ENCODE data around the gene POLR1C. TPM values are rescaled to one million over a fixed set of nuclear protein-coding genes. Genes with fewer than 3 reads are reported as not detected.
"Not testable (repeated sequence)": the region's sequence is repeated elsewhere in the genome, so short reads cannot be mapped to it uniquely, and the experiment has no call there.

POLR1C gene
- total RNA-seq, 2 experiments from 2014 or later = 106 to 111 TPM

DNA sequence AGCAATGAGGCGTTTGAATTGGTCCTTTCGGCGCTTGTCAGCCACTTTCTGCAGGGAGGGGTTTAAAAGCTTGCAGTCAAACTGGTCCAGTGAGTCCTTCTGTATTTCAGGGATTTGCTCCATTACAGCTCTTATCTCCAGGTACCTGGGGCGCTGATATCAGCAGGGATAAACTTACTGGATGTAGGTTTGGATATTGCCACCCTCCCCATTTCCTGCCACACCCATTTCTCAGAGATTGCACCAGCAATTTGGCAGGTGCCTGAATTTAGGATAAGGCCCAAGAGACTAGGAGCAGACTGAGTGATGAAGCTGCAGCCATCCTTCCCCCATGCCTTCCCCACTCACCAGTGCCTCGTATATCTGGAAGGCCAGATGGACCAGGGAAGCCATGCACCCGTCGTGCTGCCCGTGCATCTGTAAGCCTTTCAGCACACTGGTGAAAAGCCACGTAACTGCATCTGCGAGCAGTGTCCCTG lies 7.6 kb downstream of the POLR1C start:
- ChIA-PET POLR2A (no interaction called here), CTCF (interaction anchor here (0.7 to 2.0 kb wide), 2 partner anchors 18 to 398 kb away, joined by 3 to 4 read pairs; no protein-coding TSS in a partner anchor)

DNA sequence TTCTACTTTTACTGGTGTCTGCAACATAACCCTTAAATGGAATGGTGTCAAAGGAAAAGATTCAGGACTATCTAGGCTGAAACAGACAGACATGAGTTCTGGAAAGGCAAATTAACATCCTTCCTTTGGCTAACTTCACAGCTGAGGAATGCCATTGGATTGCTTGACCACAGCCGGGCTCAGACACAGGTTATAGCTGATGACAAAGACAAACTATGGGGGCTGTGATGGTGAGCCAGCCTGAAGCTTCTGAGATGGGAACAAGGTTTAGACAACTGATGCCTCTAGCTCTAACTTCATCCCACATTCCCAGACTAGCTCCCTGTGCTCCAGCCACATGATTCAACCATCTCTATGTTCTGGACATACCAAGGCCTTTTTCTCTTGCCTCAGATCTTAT lies 15.3 kb downstream of the POLR1C start:
- POLR2A ChIA-PET = interaction anchor here (0.8 kb wide), 1 partner anchor 11 kb away, joined by 4 read pairs; no protein-coding TSS in a partner anchor
- CTCF ChIA-PET = no interaction called here

GRCh38 chr6:43538986-43539385 lies 22.1 kb downstream of the POLR1C start:
- CTCF ChIA-PET, POLR2A ChIA-PET: not testable (repeated sequence)

DNA sequence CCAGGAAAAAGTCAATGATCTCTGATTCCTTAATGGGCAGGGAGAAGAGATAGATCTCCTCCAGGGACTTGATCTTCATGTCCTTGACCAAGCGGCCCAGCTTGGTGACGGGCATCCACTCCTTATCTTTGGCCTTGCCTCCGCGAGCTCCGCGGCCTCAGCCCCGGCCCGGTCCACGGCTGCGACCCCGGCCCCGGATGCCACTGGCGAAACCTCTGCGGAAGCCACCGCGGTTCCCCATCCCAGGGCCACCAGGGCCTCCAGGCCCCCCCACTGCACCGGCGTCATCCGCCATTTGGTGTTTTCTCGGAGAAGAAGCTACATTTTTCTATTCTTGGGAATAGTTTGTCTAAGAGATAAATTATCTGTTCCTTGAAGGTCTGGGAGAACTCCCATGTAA lies 22.5 kb downstream of the POLR1C start:
- POLR2A ChIA-PET, CTCF ChIA-PET: not testable (repeated sequence)

- CTCF ChIA-PET = interaction anchor here (0.6 kb wide), 1 partner anchor 11 kb away, joined by 3 read pairs; no protein-coding TSS in a partner anchor
- POLR2A ChIA-PET = no interaction called here
Measured at GRCh38 chr6:43540507-43540906, 23.6 kb downstream of the POLR1C start.

DNA sequence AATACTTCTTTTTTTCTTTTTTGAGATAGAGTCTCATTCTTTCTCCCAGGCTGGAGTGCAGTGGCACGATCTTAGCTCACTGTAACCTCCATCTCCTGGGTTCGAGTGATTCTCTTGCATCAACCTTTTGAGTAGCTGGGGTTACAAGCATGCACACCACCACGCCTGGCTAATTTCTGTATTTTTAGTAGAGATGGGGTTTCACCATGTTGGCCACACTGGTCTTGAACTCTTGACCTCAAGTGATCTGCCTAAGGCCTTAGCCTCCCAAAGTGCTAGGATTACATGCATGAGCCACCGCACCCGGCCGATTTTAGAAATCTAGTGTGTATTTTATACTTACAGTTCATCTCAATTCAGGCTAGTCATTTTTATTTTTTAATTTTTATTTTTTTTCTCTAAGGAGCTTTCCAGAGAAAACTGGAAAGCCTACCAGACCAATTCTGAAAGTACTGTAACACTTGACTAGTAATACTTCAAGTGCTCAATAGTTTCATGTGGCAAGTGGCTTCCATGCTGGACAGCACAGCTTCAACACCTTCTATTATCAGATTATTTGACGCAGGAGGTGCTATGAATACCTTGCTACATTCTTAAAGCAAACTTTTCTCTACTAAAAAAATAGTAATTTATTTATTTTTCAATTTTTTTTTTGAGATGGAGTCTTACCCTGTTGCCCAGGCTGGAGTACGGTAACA lies 25.0 kb downstream of the POLR1C start:
- POLR2A ChIA-PET = interaction anchor here (0.6 kb wide), 2 partner anchors 36 to 1347 kb away, joined by 4 to 6 read pairs; partner anchors contain the start of gene GUCA1B
- CTCF ChIA-PET = no interaction called here

GRCh38 chr6:43544461-43544860 lies 27.6 kb downstream of the POLR1C start:
- CTCF ChIA-PET = no interaction called here
- POLR2A ChIA-PET = no interaction called here

DNA sequence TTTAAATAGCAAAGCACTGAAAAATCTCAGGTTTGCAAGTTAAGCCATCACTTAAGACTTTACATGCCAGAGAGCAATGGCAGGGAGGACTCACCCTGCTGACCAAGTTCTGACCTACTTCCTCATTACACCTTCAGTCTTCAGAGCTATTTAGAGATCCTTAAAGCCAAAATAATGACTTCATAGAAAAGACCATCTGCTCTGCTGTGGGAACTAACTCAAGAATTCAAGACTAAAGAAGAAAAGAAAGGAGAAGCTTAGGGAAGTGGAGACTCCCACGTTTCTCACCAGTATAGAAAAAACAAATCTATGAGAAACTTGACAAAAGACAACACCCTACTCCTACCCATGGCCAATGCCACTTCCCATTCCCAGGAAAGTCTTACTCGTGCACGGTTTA lies 30.3 kb downstream of the POLR1C start:
- CTCF ChIA-PET = no interaction called here
- POLR2A ChIA-PET = no interaction called here

DNA sequence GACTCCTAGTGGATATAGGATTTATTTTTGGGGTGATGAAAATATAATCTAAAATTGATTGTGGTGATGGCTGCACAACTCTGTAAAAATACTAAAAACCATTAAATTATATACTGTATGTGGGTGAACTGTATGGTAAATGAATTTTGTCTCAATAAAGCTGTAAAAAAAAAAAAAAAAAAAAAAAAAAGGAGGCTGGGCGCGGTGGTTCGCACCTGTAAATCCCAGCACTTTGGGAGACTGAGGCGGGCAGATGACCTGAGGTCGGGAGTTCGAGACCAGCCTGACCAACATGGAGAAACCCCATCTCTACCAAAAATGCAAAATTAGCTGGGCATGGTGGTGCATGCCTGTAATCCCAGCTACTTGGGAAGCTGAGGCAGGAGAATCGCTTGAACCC lies 40.7 kb downstream of the POLR1C start:
- CTCF ChIA-PET = not testable (repeated sequence)
- POLR2A ChIA-PET = interaction anchor here (0.6 kb wide), 1 partner anchor 206 kb away, joined by 4 read pairs; no protein-coding TSS in a partner anchor

DNA sequence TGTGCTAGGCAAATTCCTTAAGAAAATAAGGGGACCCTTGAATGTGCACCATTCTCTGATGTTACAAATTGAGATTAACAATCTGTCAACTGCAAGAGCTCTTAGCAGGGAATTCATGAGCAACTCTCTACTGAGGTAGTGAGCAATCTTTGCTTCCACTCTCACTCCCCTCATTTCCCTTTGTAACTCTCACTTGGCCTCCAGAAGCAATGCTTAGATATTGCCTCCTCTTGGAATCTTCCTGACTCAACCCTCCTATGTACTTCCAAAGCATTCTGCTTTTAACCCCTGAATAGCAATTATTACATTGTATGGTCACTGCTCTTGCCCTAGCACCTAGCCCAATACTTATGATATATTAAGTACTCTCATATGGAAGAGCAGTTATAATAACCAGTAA lies 42.4 kb downstream of the POLR1C start:
- CTCF ChIA-PET = no interaction called here

DNA sequence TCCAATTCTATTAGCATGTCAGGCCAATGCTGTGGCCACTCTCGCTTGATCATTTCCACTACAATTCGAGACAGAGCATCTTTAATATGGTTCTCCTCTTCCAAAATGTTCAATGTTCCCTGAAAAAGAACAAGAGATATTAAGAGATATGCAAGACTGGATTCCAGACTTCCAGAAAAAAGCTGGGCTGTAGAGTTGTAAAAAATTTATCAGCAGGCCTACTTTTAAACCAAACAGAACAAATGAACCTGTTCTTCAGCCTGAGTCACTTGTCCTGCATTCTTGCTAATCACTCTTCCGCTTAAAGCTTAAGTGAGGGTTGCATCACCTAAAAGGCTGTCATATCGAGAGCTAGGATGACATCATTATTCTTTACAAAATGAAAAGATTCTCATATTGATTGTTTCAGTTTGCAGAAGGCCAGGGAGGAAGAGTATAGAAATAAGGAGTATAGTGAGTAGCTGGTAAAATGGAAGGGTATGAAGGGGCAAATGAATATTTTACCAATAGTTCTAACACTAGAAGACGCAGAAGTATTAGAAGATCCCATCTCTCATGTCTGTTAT lies 54.1 kb downstream of the POLR1C start:
- CTCF ChIA-PET = no interaction called here
- POLR2A ChIA-PET = interaction anchor here (0.6 kb wide), 1 partner anchor 41 kb away, joined by 3 read pairs; no protein-coding TSS in a partner anchor

More for the DNA sequence above, 42.4 kb downstream of the POLR1C start:
- POLR2A ChIA-PET = no interaction called here

Other genes with a start within 250 kb of the POLR1C start
- gene SLC22A7, start 218.8 kb upstream of the POLR1C start, total RNA-seq = not detected
- 1 to 10 TPM in 1 of 2 experiments, under 1 TPM in 1; 0.88 to 1.2 TPM for gene CRIP3, start 208.3 kb upstream of the POLR1C start, total RNA-seq
- gene ZNF318, start 147.4 kb upstream of the POLR1C start, total RNA-seq = 10 to 100 TPM; 10.6 to 11.2 TPM
- gene ABCC10, start 89.5 kb upstream of the POLR1C start, total RNA-seq = 10 to 100 TPM; 33.0 to 36.0 TPM
- gene DLK2, start 61.5 kb upstream of the POLR1C start, total RNA-seq = 1 to 10 TPM; 1.2 to 1.4 TPM
- 10 to 100 TPM; 42.3 to 45.8 TPM for gene TJAP1, start 39.5 kb upstream of the POLR1C start, total RNA-seq
- gene LRRC73, start 6.7 kb upstream of the POLR1C start, total RNA-seq = under 1 TPM; 0.15 to 0.17 TPM
- gene YIPF3, start 163 bp upstream of the POLR1C start, total RNA-seq = 10 to 100 TPM; 39.7 to 41.6 TPM
- gene XPO5, start 58.9 kb downstream of the POLR1C start, total RNA-seq = 100 to 1,000 TPM; 122 to 126 TPM
- 10 to 100 TPM; 35.3 to 37.0 TPM for gene POLH, start 59.1 kb downstream of the POLR1C start, total RNA-seq
- gene GTPBP2, start 112.2 kb downstream of the POLR1C start, total RNA-seq = 10 to 100 TPM; 47.9 to 48.6 TPM
- gene MAD2L1BP, start 118.8 kb downstream of the POLR1C start, total RNA-seq = 10 to 100 TPM; 25.0 to 27.5 TPM
- not detected for gene RSPH9, start 127.9 kb downstream of the POLR1C start, total RNA-seq
- gene MRPS18A, start 170.7 kb downstream of the POLR1C start, total RNA-seq = 10 to 100 TPM; 55.0 to 60.7 TPM